ENCODE results near the gene CNOT1.
A peak's percentile ranks its signal among the peaks of the same experiment; 100 is the strongest.
"Not testable (repeated sequence)": the region's sequence is repeated elsewhere in the genome, so short reads cannot be mapped to it uniquely, and the experiment has no call there.

CNOT1 gene

DNA sequence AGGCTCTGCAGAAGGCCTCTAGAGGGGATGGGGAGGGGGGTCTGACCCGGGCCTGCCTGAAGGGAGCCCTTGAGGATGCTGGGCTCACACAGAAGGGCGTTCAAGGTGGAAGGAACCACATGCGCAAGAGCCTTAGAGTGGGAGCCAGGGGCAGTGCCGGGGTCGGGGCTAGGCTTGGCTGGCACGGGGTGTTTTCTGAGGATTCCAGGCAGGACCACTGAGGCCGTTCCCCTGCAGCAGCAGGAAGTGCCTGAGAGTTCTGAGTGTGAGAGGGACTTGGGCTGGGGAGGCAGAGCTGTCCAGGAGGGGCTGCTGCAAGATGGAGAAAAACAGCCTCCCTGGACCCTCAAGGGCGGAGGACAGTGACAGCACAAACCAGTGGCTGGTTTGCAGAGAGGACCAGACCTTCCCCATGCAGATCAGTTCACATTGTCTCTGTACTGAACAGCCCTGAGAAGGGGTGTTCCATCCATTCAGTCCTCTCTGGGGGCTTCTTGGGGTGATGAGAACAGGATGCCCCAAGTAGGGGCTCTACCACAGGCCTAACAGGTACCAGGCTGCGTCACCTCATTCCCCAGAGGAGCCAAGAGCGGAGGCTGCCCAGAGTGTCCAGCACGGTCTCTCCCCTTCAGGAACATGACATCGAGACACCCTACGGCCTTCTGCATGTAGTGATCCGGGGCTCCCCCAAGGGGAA lies 126.3 kb downstream of the CNOT1 start:
- no peak for DNase-seq (ENCODE audit: low read depth)

DNA sequence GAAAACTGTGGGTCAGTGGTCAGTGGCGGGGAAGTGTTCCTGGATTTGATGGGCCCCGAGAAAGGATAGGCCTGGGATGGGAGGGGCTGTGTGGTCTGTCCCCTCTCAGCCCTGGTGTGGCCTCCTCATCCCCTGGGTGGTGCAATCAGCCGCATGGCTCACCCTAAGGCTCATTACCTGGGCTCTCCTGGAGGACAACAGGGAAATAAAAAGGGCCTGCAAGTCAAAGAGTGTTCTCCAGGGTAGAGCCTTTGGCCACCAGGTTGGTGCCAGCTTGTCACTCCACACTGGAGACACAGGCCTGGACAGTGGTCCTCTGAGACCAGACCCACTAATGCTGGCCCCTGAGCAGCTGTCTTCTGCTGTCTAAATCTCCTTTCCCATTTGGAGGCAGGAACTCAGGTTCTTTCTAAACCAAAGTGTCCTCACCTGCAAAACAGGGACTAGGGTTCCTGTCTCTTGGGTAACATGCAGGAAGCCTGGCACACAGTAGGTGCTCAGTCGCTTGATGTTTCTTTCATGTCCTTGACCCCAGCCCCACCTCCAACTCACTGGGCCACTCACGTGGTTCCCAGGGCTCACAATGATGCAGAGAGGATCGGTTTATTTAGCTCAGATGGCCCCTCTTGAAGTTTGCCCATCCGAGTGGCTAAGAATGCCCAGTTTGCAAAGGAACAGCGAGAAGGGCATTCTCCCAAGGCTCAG lies 127.3 kb downstream of the CNOT1 start:
- DNase-seq (ENCODE audit: low read depth): no peak

DNA sequence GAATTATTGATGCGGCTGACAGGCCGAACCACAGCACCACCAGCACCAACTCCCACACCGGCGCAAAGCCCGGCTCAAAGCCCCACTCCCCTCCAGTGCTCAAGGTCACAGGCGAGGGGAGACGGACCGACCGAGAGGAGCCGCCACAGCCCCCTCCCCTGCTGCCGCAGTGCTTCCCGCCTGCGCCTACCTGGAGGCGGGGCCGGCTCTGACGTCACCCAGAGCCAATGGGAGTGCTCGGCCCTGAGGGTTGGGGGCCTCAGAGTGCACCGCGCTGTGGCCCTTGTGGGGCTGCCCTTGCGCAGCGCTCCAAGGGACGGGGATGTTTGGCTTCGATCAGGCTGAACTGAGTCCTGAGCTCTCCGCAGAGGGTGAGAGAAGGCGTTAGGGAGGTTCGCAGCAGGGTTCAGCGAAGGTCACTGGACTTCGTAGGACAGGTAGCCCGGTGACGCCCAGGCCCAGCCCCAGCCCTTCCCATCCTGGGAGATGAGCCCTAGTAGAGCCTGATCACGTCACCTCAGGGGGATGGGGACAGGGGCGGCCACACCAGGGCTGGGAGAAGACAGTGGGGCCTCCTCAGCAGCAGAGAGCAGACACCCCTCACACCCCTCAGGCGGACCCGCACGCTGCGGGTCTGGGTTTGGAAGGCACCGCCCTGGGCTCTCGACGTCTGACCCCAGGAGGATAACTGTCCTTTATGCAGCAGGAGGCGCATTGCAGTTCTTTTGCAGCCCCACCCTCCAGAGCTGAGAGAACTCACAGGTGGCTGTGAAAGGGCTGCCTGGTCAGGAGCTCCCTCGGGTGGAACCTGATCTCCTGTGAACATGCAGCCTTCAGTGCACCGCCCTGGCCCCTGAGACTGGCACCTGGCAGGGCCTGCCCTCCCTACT lies 128.1 kb downstream of the CNOT1 start:
- no peak for DNase-seq (ENCODE audit: low read depth)

DNA sequence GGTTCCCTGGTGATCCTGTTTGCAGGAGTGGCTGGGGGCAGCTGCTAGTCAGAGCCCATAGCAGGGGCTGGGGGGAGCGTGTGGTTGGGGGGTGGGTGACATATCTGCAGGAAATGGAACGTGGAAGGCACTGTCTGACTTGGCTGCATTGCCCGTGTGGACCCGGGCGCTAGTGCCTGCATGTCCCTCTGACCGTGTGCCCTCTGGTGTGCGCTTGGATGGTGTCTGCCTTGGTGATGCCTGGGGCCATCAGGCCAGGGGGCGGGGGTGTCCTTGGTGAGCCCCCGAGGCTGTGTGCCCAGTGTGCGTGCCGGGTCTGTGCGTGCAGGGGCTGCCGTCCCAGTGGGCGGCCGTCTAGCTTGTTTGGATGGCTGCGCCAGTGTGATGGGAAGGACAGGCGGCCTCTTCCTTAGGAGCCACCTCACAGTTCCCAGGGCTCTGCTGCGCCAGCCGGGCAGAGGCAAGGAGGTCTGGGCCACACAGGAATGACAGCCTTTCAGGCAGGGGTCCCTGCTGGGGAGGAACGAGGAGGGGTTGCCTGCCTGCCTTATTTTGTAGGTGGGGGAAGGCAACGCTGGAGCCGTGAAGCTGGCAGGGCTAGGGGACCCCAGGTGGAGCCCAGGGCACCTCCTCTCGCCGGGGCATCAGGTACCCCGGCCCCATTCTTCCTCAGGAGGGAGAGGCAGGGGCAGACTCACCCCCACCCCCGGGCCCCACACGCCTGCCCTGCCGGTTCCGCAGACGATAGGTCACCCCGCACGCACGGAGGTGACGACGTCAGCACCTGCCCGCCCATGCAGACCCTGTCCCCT lies 129.0 kb downstream of the CNOT1 start:
- DNase-seq (ENCODE audit: low read depth): no peak

DNA sequence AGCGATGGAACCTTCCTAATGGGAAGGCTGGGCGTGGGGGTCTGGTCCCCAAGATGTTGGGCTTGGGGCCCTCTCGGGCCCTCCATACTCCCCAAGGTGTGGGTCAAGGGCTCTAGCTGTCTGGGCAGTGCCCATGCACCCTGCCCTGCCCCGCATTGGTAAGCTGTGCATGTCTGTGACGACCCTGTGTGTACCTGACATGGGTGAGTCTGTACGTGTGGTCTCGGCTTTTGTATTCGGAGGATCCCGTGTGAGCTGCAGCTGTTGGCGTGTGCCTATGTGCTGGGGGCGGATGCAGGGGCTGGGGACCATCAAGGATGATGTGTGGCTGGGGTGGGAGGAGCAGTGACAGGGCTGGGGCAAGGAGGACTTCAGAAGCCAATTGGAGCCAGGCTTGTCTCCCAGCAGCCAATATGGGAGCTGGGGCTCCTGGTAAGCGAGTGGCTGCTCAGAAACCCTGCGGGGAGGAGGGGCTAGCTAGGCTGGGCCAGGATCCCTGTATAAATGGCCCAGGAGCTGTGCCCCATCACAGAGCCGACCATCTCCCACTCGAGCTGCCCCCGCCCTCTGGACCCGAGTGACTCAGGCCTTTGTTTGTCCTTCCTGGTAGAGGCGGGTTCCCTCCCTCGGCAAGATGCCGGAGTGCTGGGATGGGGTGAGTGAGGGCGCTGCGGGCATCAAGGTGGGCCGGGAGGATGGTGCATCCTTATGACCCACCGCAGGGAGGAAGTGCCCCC lies 129.8 kb downstream of the CNOT1 start, which contains the start of gene NDRG4:
NDRG4 (plus strand) TSS at position 529 of the 737 bp plus-strand sequence; CDS start at position 635, 106 bp downstream.
- DNase-seq (ENCODE audit: low read depth): peak; percentile 87

DNA sequence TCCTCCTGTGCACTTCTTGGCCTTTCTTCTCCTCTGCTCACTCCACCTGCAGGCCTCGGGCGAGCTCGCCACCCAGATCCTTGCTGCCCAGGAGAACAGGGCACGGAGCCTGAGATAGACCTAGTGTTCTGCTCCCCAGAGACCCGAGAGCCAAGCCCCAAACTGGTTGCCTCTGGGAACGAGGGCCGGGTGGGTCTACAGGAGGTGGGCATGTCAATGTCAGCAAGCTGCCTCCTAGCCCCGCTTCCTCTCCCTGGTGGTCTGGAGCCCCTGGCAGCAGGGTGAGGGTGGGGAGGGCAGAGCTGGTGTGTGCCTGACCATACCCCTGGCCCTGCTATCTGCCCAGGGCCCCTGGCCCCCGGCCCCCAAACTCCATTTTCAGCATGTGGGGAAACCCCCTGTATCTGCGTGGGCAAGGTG lies 130.5 kb downstream of the CNOT1 start:
- DNase-seq (ENCODE audit: low read depth): no peak

DNA sequence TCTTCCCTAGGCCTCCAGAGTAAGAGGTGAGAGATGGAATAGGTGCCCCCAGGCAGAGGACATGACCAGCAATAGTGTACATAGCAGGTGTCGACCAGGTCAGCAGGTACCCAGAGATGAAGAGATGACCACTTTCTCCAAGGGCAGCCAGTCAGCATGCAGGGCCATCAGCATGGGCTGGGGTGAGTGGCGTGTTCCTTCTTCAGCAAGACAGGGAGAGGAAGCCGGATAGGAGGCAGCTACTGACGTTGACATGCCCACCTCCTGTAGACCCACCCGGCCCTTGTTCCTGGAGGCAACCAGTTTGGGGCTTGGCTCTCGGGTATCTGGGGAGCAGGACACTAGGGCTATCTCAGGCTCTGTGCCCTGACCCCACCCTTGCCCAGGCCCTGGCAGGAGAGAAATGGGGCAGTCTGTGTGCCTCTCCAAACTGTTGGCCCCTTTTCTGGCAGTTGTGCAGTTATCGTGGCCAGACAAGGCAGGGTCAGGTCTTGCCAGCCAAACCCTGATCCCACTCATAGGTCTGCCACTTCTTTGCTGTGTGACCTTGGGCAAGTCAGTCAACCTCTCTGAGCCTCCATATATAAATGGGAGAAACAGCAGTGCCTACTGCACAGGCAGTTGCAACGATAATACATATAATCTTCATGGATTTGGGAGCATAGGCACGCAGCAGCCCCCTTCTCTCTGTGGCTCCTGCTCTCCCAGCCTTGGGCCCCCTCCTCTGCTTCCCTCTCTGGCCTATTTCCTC lies 131.1 kb downstream of the CNOT1 start:
- no peak for DNase-seq (ENCODE audit: low read depth)

DNA sequence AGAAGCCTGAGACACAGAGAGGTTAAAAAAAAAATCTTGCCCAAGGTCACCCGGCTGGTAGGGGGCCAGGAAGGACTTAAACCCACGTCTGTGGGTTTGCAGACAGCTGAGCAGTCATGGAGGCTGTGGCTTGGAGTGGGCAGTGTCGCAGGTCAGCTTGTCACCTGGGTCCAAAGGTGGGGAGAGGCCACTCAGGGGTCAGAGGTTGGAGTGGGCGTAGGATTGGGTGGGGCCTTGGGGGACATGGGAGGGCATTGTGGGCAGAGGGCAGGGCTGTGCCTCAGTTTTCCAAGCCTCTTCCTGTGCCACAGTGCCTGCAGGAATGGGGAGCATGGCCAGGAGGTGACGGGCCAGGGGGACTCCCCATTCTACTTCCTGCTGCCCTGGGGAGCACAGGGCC lies 131.7 kb downstream of the CNOT1 start:
- DNase-seq (ENCODE audit: low read depth): no peak

DNA sequence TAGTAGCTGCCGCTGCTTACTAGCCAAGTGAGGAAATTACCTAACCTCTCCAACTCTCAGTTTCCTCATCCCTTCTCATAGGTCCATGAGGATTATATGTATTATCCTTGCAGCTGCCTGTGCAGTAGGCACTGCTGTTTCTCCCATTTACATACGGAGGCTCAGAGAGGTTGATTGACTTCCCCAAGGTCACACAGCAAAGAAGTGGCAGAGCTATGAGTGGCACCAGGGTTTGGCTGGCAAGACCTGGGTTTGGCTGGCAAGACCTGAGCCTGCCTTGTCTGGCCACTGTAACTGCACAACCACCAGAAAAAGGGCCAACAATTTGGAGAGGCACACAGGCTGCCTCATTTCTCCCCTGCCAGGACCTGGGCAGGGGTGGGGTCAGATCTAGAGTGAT lies 132.2 kb downstream of the CNOT1 start:
- no peak for DNase-seq (ENCODE audit: low read depth)

DNA sequence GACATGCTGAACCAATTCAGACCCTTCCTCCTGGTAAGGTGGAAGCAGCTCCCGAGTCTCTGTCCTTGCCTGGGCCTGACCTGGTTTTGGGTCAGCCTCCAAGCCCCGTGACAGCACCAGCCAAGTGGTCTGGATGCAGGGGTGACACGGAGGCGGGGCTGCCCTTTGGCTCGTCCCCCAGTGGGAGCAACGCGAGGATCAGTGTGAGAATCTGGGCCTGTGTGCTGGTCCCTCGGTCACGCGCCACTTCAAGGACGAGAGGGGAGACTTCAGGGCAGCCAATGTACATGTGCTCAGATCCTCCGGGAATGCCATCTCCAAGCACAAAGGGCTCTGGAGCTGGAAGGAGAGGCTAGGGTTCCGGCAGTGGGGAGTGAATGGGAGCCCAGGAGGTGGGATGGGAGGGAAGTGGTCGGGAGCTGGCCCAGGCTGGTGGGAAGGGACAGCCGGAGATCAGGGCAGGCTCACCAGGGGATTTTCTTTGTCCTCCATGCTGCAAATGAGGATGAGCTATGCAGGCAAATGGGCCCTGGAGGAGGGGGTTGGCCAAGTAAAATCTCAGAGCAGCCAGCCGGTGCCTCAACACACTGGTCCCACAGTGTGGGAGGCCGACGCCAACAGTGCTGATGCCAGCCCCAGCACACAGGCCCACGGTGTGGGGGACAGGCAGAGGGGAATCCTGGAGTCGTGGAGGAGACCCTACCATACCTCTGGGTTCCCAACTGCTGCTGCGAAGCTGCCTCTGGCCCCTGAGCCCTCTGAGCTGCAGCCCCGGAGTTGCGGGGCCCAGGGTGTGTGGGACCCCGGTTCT lies 133.9 kb downstream of the CNOT1 start:
- no peak for DNase-seq (ENCODE audit: low read depth)

DNA sequence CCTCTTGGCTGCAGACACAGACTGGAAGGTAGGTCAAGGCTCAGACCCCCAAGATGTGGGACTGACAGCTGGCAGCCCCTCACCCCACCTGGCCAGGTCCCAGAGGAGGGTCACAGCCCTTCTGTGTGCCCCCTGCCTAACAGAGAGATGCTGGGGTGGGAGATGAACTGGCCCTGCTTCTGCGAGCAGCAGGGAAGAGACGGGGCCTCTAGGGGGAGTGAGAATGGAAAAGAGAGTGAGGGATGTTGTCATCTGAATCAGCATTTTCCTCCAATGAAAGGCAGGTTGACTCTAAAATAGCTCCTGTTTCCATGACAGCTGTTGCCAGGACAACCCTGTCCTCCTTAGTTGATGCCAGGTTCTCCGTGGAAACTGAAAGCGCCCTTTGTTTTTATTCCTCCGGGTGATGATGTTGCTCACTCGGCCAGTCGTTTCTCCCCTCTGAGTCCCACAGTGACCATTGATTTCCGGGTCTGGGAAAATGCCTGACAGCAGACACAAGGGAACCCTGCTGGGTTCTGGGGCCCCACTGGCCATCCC lies 134.6 kb downstream of the CNOT1 start:
- peak; percentile 99 for DNase-seq (ENCODE audit: low read depth)

DNA sequence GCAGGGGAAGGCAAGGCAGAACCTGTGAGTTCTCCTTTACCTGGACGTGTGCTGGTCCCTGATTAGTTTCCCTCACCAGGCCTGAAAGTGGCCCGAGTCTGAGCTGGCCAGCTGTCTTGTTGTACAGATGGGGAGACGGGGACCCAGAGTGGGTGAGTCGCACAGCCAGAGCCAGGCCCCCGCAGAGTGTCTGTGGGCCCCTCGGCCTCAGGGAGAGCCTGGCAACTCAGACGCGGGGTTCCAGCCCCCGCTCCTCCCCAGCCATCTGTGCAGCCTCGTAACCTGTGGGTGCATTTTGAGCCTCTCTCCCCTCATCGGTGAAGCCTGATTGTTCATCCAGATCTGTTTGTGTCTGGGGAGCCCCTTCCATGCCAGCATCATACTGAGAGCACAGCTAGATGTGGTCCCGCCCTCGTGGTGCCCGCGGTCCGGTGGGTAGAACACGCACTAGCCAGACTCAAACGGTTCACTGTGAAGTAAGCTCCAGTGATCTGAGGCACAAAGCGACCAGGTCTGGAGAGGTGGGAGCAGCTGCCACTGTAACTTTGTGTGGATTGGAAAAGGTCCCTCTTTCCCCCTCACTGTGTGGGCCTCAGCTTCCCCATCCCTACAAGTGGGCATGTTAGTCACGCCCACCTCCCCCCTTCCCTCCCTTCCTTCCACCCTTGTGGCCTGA lies 135.7 kb downstream of the CNOT1 start:
- no peak for DNase-seq (ENCODE audit: low read depth)

DNA sequence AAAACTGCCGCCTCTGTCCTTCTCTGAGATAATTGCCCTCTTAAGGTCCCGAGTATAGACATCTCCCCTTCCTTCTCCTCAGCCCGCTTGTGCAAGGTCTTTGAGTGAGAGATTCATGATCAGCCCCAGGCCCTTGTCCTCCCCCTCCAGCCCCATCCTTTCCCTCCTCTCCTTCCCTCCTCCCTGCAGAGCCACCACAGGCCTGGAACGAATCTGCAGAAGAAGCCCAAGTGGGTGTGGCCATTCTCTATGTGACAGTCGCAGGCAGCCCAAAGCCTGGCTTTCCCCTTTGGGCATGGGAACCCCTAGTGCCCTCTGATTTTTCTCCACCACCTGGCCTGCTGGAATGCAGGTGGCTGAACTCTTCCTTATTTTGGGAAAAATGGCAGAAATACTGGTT lies 136.9 kb downstream of the CNOT1 start:
- no peak for DNase-seq (ENCODE audit: low read depth)

DNA sequence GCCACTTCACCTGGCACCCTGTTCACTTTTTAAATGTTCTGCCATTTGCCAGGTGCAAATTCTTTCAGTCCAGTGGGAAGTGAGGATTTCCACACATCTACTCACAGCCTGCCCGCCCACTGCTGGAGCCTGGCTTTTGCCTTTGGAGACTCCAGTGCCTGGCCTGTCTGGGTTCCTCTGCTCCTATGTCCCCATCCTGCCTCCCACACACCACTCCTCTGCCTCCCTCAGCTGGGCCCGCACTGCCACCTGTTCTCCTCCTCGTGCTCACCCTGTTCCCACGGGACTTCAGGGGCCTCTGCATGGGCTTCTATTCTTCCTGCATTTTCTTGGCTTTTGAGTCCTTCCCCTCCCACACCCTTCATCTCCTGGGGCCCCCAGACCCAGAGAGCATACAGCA lies 137.6 kb downstream of the CNOT1 start:
- DNase-seq (ENCODE audit: low read depth): no peak

DNA sequence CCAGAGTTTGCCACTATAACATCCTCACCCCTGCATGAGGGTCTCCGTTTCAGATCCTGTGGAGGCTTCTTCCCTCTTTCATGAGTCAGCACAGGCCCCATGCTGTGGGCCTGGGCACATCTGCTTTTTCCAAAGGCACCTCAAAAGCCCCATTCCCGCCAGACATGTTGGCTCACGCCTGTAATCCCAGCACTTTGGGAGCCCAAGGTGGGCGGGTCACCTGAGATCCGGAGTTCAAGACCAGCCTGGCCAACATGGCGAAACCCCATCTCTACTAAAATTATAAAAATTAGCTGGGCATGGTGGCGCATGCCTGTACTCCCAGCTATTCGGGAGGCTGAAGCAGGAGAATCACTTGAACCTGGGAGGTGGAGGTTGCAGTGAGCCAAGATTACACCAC lies 139.1 kb downstream of the CNOT1 start:
- DNase-seq (ENCODE audit: low read depth): not testable (repeated sequence)

DNA sequence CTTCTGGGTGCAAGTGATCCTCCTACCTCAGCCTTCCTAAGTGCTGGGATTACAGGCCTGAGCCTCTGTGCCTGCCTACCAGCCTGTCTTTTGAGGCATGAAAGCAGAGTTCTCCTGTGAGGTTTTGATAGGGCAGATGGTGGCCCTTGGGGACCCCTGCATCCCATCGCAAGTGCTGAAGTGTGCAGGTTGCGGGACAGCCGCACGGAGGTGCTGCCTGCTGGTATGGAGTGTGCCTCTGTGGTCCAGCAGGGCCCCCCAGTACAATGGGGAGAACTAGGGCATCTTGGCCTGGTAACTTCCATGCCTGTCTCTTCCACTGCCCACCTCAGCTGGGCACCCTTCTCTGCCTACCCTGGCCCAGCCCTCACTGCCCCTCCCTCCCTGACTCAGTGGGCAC lies 139.6 kb downstream of the CNOT1 start:
- no peak for DNase-seq (ENCODE audit: low read depth)

DNA sequence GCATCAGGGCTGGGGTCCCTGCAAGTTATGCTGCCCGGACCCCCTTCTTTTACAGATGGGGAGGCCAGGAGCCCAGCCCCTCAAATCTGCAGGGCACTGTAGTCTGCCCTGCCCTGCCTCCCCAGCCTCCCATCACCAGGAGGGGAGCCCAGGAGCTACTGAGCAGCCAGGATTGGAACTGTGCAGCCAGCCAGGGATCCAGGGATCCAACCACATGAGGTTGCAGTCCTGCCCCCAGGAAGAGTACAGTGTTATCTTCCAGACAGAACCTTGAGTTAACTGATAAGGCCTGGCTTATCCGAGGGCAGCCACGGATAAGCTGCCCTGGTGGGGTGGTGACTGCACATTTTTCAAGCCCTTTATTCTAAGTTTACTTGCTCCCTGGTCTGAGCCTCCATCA lies 141.1 kb downstream of the CNOT1 start:
- no peak for DNase-seq (ENCODE audit: low read depth)

DNA sequence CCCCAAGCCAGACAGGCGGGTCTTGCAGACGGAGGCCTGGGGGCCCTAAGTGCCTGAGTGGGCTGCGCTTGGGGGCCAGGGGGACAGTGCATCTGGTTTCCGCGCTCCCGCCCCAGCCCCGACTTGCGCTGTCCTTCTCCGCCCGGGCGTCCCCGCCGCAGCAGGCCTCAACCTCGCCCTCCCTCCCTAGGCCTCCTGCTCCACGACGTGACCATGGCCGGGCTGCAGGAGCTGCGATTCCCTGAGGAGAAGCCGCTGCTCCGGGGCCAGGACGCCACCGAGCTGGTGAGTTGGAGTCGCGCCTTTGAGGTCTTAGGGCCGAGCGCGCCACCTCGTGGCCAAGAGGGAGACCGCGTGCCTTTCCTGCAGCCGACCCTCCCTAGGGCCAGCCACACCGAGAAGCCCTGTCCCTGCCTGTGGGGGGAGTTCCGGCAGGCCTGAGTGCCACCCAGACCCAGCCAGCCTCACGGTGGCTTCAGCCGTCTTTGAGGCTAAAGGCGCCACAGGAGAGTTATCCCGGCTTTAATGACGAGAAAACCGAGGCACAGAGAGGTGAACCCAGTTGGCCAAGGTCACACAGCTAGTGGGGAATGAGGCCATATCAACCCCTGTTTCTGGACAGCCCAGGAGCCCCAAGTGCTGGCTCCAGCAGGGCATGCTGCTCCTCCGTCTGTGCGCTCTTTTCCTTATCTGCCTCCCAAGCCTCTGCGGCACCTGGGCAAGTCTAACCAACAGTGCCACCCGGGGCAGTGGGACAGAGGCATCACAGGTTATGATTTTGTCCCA lies 141.9 kb downstream of the CNOT1 start:
- DNase-seq (ENCODE audit: low read depth): peak; percentile 67
